ENCODE measurements around the gene ADCY10. TPM values are rescaled to one million over a fixed set of nuclear protein-coding genes. Genes with fewer than 3 reads are reported as not detected.

The ADCY10 gene
- total RNA-seq, 1 donor from 2014 or later, result 0.94 TPM

GRCh38 chr1:167947733-167948132 lies 33.8 kb upstream of the ADCY10 start:
- H3K9me3 Mint-ChIP-seq (ENCODE audit: unreplicated experiment), result no peaks in the 10 kb centered on the region
- DNase-seq (ENCODE audit: extremely low spot score, unreplicated experiment), result no peak
- H3K4me1 Mint-ChIP-seq (ENCODE audit: unreplicated experiment), result peaks cover 27% of the 10 kb centered on the region
- no peaks in the 10 kb centered on the region for H3K27me3 Mint-ChIP-seq (ENCODE audit: unreplicated experiment)
- no peak overlapping the region for H3K4me3 Mint-ChIP-seq (ENCODE audit: unreplicated experiment)
- peak overlapping the region; percentile 1 for H3K27ac Mint-ChIP-seq (ENCODE audit: unreplicated experiment)
- TF ChIP-seq CTCF (IDR thresholded peaks at IDR 0.05), result no peak
- H3K36me3 Mint-ChIP-seq (ENCODE audit: unreplicated experiment), result peaks cover 8% of the 10 kb centered on the region

- Mint-ChIP-seq H3K27ac (ENCODE audit: unreplicated experiment) (no peak overlapping the region), H3K4me1 (ENCODE audit: unreplicated experiment) (peaks cover 36% of the 10 kb centered on the region), H3K27me3 (ENCODE audit: unreplicated experiment) (no peaks in the 10 kb centered on the region), H3K9me3 (ENCODE audit: unreplicated experiment) (no peaks in the 10 kb centered on the region), H3K4me3 (ENCODE audit: unreplicated experiment) (no peak overlapping the region), H3K36me3 (ENCODE audit: unreplicated experiment) (no peaks in the 10 kb centered on the region)
- TF ChIP-seq CTCF (IDR thresholded peaks at IDR 0.05), result no peak
- DNase-seq (ENCODE audit: extremely low spot score, unreplicated experiment), result no peak
Measured at GRCh38 chr1:167943541-167943940, 29.6 kb upstream of the ADCY10 start.

- H3K9me3 Mint-ChIP-seq (ENCODE audit: unreplicated experiment), result no peaks in the 10 kb centered on the region
- no peak overlapping the region for H3K27ac Mint-ChIP-seq (ENCODE audit: unreplicated experiment)
- no peaks in the 10 kb centered on the region for H3K36me3 Mint-ChIP-seq (ENCODE audit: unreplicated experiment)
- H3K27me3 Mint-ChIP-seq (ENCODE audit: unreplicated experiment), result no peaks in the 10 kb centered on the region
- no peak for DNase-seq (ENCODE audit: extremely low spot score, unreplicated experiment)
- H3K4me3 Mint-ChIP-seq (ENCODE audit: unreplicated experiment), result no peak overlapping the region
- no peak for TF ChIP-seq CTCF (IDR thresholded peaks at IDR 0.05)
- peaks cover 24% of the 10 kb centered on the region for H3K4me1 Mint-ChIP-seq (ENCODE audit: unreplicated experiment)
Measured at GRCh38 chr1:167940264-167940663, 26.3 kb upstream of the ADCY10 start.

- Mint-ChIP-seq H3K4me1 (ENCODE audit: unreplicated experiment) (peaks cover 42% of the 10 kb centered on the region), H3K36me3 (ENCODE audit: unreplicated experiment) (no peaks in the 10 kb centered on the region), H3K27me3 (ENCODE audit: unreplicated experiment) (no peaks in the 10 kb centered on the region), H3K4me3 (ENCODE audit: unreplicated experiment) (peak overlapping the region; percentile 89), H3K9me3 (ENCODE audit: unreplicated experiment) (no peaks in the 10 kb centered on the region), H3K27ac (ENCODE audit: unreplicated experiment) (peak overlapping the region; percentile 90)
- no peak for TF ChIP-seq CTCF (IDR thresholded peaks at IDR 0.05)
- no peak for DNase-seq (ENCODE audit: extremely low spot score, unreplicated experiment)
Measured at GRCh38 chr1:167938080-167938636, 24.2 kb upstream of the ADCY10 start.

GRCh38 chr1:167937709-167938010 lies 23.7 kb upstream of the ADCY10 start:
- H3K27ac Mint-ChIP-seq (ENCODE audit: unreplicated experiment), result peak overlapping the region; percentile 90
- H3K9me3 Mint-ChIP-seq (ENCODE audit: unreplicated experiment), result no peaks in the 10 kb centered on the region

More at GRCh38 chr1:167937709-167938010, 23.7 kb upstream of the ADCY10 start:
- H3K4me3 Mint-ChIP-seq (ENCODE audit: unreplicated experiment), result peak overlapping the region; percentile 89
- DNase-seq (ENCODE audit: extremely low spot score, unreplicated experiment), result no peak
- TF ChIP-seq CTCF (IDR thresholded peaks at IDR 0.05), result no peak
- H3K4me1 Mint-ChIP-seq (ENCODE audit: unreplicated experiment), result peaks cover 46% of the 10 kb centered on the region
- no peaks in the 10 kb centered on the region for H3K36me3 Mint-ChIP-seq (ENCODE audit: unreplicated experiment)
- no peaks in the 10 kb centered on the region for H3K27me3 Mint-ChIP-seq (ENCODE audit: unreplicated experiment)

Measured in osteocyte (in vitro differentiated cells).